ENCODE results near the gene LRRC52.
A peak's percentile ranks its signal among the peaks of the same experiment; 100 is the strongest.

LRRC52 gene

DNA sequence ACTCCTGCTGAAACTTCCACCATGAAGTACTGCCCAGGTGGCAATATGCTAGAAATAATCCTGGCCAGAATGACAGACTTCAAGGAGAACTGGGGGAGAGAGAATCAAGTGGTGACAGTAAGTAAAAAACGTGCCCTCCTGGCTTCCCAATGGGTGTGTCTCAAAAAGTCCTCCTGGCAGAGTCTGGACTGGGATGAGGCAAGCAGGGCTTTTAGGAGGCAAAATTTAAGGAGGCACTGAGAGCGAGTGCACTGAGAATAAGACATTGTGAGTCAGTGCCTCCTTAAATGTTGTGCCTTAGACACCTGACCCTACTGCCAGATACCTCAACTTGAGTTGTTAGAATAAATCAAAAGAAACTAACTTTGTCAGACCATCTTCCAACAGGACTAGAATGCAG, 2.2 kb downstream of the LRRC52 start:
- no peak overlapping the region for H3K4me3 ChIP-seq (ENCODE audit: low read depth, low read length)
- DNase-seq (ENCODE audit: low read depth): no peak
- TF ChIP-seq MYC (IDR thresholded peaks at IDR 0.05; ENCODE audit: low read depth, low read length): no peak
- TF ChIP-seq, protein P1, sequence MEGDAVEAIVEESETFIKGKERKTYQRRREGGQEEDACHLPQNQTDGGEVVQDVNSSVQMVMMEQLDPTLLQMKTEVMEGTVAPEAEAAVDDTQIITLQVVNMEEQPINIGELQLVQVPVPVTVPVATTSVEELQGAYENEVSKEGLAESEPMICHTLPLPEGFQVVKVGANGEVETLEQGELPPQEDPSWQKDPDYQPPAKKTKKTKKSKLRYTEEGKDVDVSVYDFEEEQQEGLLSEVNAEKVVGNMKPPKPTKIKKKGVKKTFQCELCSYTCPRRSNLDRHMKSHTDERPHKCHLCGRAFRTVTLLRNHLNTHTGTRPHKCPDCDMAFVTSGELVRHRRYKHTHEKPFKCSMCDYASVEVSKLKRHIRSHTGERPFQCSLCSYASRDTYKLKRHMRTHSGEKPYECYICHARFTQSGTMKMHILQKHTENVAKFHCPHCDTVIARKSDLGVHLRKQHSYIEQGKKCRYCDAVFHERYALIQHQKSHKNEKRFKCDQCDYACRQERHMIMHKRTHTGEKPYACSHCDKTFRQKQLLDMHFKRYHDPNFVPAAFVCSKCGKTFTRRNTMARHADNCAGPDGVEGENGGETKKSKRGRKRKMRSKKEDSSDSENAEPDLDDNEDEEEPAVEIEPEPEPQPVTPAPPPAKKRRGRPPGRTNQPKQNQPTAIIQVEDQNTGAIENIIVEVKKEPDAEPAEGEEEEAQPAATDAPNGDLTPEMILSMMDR (IDR thresholded peaks at IDR 0.05; ENCODE audit: low read depth, low read length): no peak
- TF ChIP-seq, protein P2, sequence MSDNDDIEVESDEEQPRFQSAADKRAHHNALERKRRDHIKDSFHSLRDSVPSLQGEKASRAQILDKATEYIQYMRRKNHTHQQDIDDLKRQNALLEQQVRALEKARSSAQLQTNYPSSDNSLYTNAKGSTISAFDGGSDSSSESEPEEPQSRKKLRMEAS (IDR thresholded peaks at IDR 0.05; ENCODE audit: low read depth, low read length): no peak
- TF ChIP-seq POLR2A (IDR thresholded peaks at IDR 0.05; ENCODE audit: extremely low read depth, insufficient read length): no peak

DNA sequence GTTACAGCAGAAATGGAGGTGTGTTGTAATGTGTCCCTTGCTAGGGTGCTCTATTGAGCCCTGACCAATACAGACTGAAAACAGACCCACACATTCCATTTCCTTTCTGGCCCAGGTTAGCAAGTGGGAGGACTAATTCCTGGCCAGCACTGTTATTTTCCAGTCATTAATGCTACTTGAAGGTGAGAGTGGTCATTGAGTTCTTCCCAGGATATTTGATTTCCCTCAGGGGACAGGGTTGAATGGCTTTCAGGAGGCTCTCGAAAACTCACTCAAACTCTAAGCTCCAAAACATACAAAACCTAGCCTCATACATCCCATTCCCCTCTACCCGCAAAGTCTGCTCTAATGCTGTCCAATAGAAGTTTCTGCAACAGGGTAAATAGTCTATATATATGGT, 6.2 kb downstream of the LRRC52 start:
- TF ChIP-seq MYC (IDR thresholded peaks at IDR 0.05; ENCODE audit: low read depth, low read length): no peak
- no peak for TF ChIP-seq POLR2A (IDR thresholded peaks at IDR 0.05; ENCODE audit: extremely low read depth, insufficient read length)
- TF ChIP-seq, protein P2 (IDR thresholded peaks at IDR 0.05; ENCODE audit: low read depth, low read length): no peak
- TF ChIP-seq, protein P1 (IDR thresholded peaks at IDR 0.05; ENCODE audit: low read depth, low read length): no peak
- no peak overlapping the region for H3K4me3 ChIP-seq (ENCODE audit: low read depth, low read length)
- DNase-seq (ENCODE audit: low read depth): no peak

DNA sequence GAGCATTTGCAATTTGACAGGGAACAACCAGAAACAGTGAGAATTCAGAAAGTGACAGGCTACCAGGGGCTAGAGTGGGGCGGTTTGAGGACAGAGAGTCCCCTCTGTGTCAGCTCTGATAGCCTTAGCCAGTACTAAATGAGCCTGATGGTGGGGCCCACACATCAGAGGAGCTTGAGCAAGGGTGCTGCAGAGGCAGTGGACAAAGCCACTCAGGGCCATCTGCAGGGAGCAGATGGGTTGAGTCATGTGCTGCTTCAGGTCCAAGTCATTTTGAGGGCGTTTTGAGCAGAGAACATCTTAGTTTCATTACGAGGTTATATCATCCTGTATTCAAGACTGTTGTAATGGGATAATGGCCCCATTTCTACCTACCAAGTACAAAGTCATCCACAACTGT, 7.7 kb downstream of the LRRC52 start:
- TF ChIP-seq, protein P1 (IDR thresholded peaks at IDR 0.05; ENCODE audit: low read depth, low read length): no peak
- TF ChIP-seq POLR2A (IDR thresholded peaks at IDR 0.05; ENCODE audit: extremely low read depth, insufficient read length) (no peak), MYC (IDR thresholded peaks at IDR 0.05; ENCODE audit: low read depth, low read length) (no peak)
- TF ChIP-seq, protein P2 (IDR thresholded peaks at IDR 0.05; ENCODE audit: low read depth, low read length): no peak
- no peak for DNase-seq (ENCODE audit: low read depth)
- no peak overlapping the region for H3K4me3 ChIP-seq (ENCODE audit: low read depth, low read length)

DNA sequence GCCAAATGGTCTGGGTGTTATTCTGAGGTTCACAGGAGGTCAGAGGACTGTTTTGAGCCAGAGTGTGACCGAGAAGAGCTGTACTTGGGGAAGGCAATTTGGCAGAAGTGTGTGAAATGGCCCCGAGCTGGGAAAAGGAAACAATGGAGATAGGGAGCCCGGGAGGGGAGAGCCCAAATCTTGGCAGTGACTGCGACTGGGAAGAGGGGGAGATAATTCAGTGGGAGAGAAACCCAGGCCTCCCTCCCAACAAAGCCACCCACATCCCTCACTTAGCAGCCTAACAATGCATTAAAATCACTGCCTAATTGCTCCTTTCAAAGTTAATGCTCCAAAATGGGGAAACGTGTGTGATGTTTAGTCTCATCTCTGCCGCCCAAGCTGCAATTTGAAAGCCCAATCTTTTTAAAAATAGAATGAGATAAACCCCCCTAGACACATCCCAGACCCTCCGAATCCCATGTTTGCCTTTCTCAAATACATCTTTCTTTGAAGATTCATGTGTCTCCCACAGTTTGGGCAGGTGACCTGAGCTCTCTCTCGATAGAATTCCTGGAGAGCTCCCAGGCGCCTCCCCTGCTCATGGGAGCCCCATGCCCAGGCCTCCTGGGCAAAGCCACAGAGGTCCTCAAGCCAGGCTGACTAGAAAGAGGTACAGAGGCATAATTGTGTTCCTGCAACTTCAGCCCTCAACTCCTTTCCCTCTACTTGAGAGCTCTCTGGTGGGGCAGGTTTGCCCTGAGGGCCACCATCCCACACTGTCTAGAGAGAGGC, 17.3 kb downstream of the LRRC52 start:
- no peak overlapping the region for H3K4me3 ChIP-seq (ENCODE audit: low read depth, low read length)
- DNase-seq (ENCODE audit: low read depth): no peak
- TF ChIP-seq, protein P2 (IDR thresholded peaks at IDR 0.05; ENCODE audit: low read depth, low read length): no peak
- TF ChIP-seq, protein P1 (IDR thresholded peaks at IDR 0.05; ENCODE audit: low read depth, low read length): no peak
- no peak for TF ChIP-seq MYC (IDR thresholded peaks at IDR 0.05; ENCODE audit: low read depth, low read length)
- no peak for TF ChIP-seq POLR2A (IDR thresholded peaks at IDR 0.05; ENCODE audit: extremely low read depth, insufficient read length)

DNA sequence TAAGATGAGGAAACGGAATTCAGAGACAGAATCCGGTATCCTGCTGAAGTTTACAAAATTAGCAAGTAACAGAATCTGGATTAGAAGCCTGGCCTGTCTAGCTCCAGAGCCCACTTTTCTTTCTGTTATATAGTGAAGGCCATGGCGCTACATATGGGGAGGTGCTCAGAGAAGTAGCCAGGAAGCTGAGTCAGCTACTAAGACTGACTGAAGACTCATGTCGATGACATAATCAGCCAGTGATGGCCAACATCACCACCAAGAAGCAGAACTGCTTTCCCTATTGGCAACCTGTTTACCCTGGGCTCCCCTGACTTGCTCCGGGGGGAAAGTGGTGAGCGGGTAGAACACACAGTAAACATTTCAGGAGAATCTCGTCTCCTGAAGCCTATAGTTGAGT, 18.8 kb downstream of the LRRC52 start:
- peak; percentile 28 for DNase-seq (ENCODE audit: low read depth)
- H3K4me3 ChIP-seq (ENCODE audit: low read depth, low read length): no peak overlapping the region
- TF ChIP-seq, protein P1 (IDR thresholded peaks at IDR 0.05; ENCODE audit: low read depth, low read length): no peak
- TF ChIP-seq POLR2A (IDR thresholded peaks at IDR 0.05; ENCODE audit: extremely low read depth, insufficient read length): no peak
- TF ChIP-seq MYC (IDR thresholded peaks at IDR 0.05; ENCODE audit: low read depth, low read length): no peak
- TF ChIP-seq, protein P2 (IDR thresholded peaks at IDR 0.05; ENCODE audit: low read depth, low read length): no peak

All from NB4 (cell line).